K562 (cell line): ENCODE data around the gene KCNMB1. TPM values are rescaled to one million over a fixed set of nuclear protein-coding genes. Genes with fewer than 3 reads are reported as not detected.

Experiments used
- ATAC-seq: fragments of 200-7000 bp; cut with Tn5 transposase; 3 replicates; pipeline ENCODE4 v1.9.1; 2020; ENCODE audit warnings: moderate library complexity
- BruUV-seq: library from RNA; stranded (reverse); fragments of 400-500 nt; replicated peaks from 2 replicates; lab custom pipeline; 2021; lab: Mats Ljungman, UMichigan
- CTCF ChIA-PET: fragments of 300-600 bp; formaldehyde crosslinking; extraction: SDS; loops from one replicate; lab custom pipeline; 2021; ENCODE audit warnings: low intra/inter-chr PET ratio; lab: Yijun Ruan, JAX
- POLR2A ChIA-PET: fragments of 300-600, 350-650 bp; sonication (Branson Sonifier 250); formaldehyde crosslinking; extraction: SDS; loops from one replicate; lab custom pipeline; 2021; ENCODE audit warnings: antibody characterized with exemption, inconsistent platforms; lab: Yijun Ruan, JAX
- DNase-seq, 4 experiments: peaks; one replicate each; pipeline versions ENCODE4 v3.0.0 to v3.0.0-alpha.2; 2011 to 2018; ENCODE audit warnings: low spot score in 3 of 4, mixed read lengths in 3 of 4; ENCODE audit errors: extremely low read depth in 1 of 4
- FAIRE-seq: peaks from 2 replicates; lab custom pipeline; 2011; peaks lifted over from hg19 to GRCh38; lab: Jason Lieb, UNC
- H2AFZ ChIP-seq: 2 replicates; pipeline ENCODE4 v1.6.0; 2011; ENCODE audit warnings: low read depth, low read length, control low read depth, inconsistent platforms
- H3K27ac ChIP-seq: fragments of 200-600 bp; 3 replicates; pipeline ENCODE4 v1.8.0; 2011; ENCODE audit warnings: low read depth, mild to moderate bottlenecking, control low read depth, inconsistent platforms, low read length, moderate library complexity, mixed read lengths; ENCODE audit errors: extremely low read depth
- H3K27me3 ChIP-seq, 2 experiments: fragments of 300-600 bp in 1 of 2; 2 replicates in 1 of 2; 3 replicates in 1 of 2; pipeline versions ENCODE4 v1.6.0 to v1.8.0; 2011; ENCODE audit warnings: inconsistent platforms in 2 of 2, low read length in 2 of 2, mild to moderate bottlenecking in 1 of 2, mixed read lengths in 1 of 2, moderate library complexity in 1 of 2; ENCODE audit not compliant: control insufficient read depth in 2 of 2, insufficient read depth in 2 of 2
- H3K36me3 ChIP-seq: fragments of 300-600 bp; 3 replicates; pipeline ENCODE4 v1.8.0; 2011; ENCODE audit warnings: mild to moderate bottlenecking, low read length, inconsistent platforms; ENCODE audit not compliant: control insufficient read depth, insufficient read depth
- H3K4me1 ChIP-seq, 2 experiments: fragments of 200-600 bp in 1 of 2; replicated peaks in 1 of 2; 2 replicates in 1 of 2; 3 replicates in 1 of 2; pipeline versions ENCODE4 v1.5.1 to v1.8.0; 2011; ENCODE audit warnings: inconsistent platforms in 2 of 2, low read length in 2 of 2, mild to moderate bottlenecking in 1 of 2, mixed read lengths in 1 of 2, moderate library complexity in 1 of 2; ENCODE audit not compliant: control insufficient read depth in 2 of 2, insufficient read depth in 2 of 2
- H3K4me2 ChIP-seq: 2 replicates; pipeline ENCODE4 v1.6.1; 2011; ENCODE audit warnings: low read length, control low read depth, inconsistent platforms, mixed read lengths; ENCODE audit not compliant: insufficient read depth
- H3K4me3 ChIP-seq: fragments of 200-600 bp; sonication (generic), shearing (Covaris generic); 2 replicates; pipeline ENCODE4 v1.5.1; 2016; ENCODE audit warnings: control low read depth, inconsistent platforms
- H3K79me2 ChIP-seq: fragments of 200-600 bp; 3 replicates; pipeline ENCODE4 v1.8.0; 2011; ENCODE audit warnings: low read length, inconsistent platforms; ENCODE audit not compliant: control insufficient read depth, insufficient read depth
- H3K9ac ChIP-seq, 2 experiments: 2 replicates each; pipeline versions ENCODE4 v1.6.0 to v1.6.1; 2011; ENCODE audit warnings: low read depth in 2 of 2, low read length in 2 of 2, control low read depth in 1 of 2, inconsistent platforms in 1 of 2, mild to moderate bottlenecking in 1 of 2, mixed read lengths in 1 of 2; ENCODE audit not compliant: insufficient read depth in 1 of 2
- H3K9me1 ChIP-seq: one replicate; pipeline ENCODE4 v1.6.0; 2011; ENCODE audit warnings: inconsistent platforms, mild to moderate bottlenecking, low read length, moderate library complexity; ENCODE audit not compliant: control insufficient read depth, insufficient read depth
- H3K9me3 ChIP-seq: replicated peaks from 2 replicates; pipeline ENCODE4 v1.5.1; 2011; ENCODE audit warnings: low read depth, low read length, inconsistent platforms; ENCODE audit not compliant: control insufficient read depth, insufficient read depth
- H4K20me1 ChIP-seq: replicated peaks from 2 replicates; pipeline ENCODE4 v1.6.1; 2011; ENCODE audit warnings: low read length, inconsistent platforms, mixed read lengths; ENCODE audit not compliant: control insufficient read depth, insufficient read depth
- CBFA2T2 ChIP-seq: fragments of 450-650 bp; conservative IDR thresholded peaks from 2 replicates; pipeline ENCODE4 v1.6.1; 2017; ENCODE audit warnings: mild to moderate bottlenecking
- EP300 ChIP-seq: IDR thresholded peaks from 2 replicates; pipeline ENCODE4 v1.6.1; 2012; ENCODE audit warnings: low read length, improper control_type of control experiment
- EZH2 ChIP-seq: IDR thresholded peaks from 2 replicates; pipeline ENCODE4 v1.6.1; 2012; ENCODE audit warnings: low read depth, mild to moderate bottlenecking, inconsistent platforms, low read length, borderline replicate concordance
- KDM4B ChIP-seq, 2 experiments: fragments of 450-650 bp in 1 of 2; sonication (generic) in 1 of 2; IDR thresholded peaks; 2 replicates each; pipeline ENCODE4 v1.6.1; 2016 to 2017; ENCODE audit warnings: borderline replicate concordance in 2 of 2, antibody characterized with exemption in 1 of 2, low read depth in 1 of 2, mild to moderate bottlenecking in 1 of 2
- MYC ChIP-seq, 2 experiments: fragments of 250-450 bp in 1 of 2; sonication (Bioruptor Pico) in 1 of 2; IDR thresholded peaks; 2 replicates each; pipeline versions ENCODE4 v1.5.1 to v1.6.1; 2012 to 2021; ENCODE audit warnings: low read depth in 2 of 2, borderline replicate concordance in 1 of 2, improper control_type of control experiment in 1 of 2, low read length in 1 of 2, mild to moderate bottlenecking in 1 of 2, moderate library complexity in 1 of 2
- TFAP4 ChIP-seq: sonication (generic); formaldehyde crosslinking; IDR thresholded peaks from 2 replicates; pipeline ENCODE4 v1.8.0; 2022; ENCODE audit warnings: missing genetic modification reagents, mild to moderate bottlenecking, moderate library complexity, borderline replicate concordance
- THAP12 ChIP-seq: fragments of 250-450 bp; sonication (Bioruptor Pico); IDR thresholded peaks from 2 replicates; pipeline ENCODE4 v1.9.0; 2021; ENCODE audit warnings: mild to moderate bottlenecking, inconsistent platforms
- ZBED1 ChIP-seq: IDR thresholded peaks from 2 replicates; pipeline ENCODE4 v1.6.1; 2014
- ZNF263 ChIP-seq: sonication (generic); formaldehyde crosslinking; IDR thresholded peaks from 2 replicates; pipeline ENCODE4 v1.8.0; 2022; ENCODE audit warnings: mild to moderate bottlenecking, missing genetic modification reagents, borderline replicate concordance
- WGBS: fragments of 100-300 bp; shearing (Covaris generic); methylation state at CpG from one replicate; pipeline ENCODE4 v1.1.6; 2016; ENCODE audit warnings: low coverage, mixed read lengths; ENCODE audit not compliant: insufficient coverage; ENCODE audit errors: missing lambda C conversion rate; 5-methylcytosine and 5-hydroxymethylcytosine counted together
- in situ Hi-C: fragments of 300-500 bp; cut with MboI; formaldehyde crosslinking; loops from 4 replicates; pipeline ENCODE4 v1.15.0; 2018; ENCODE audit warnings: inconsistent platforms, mixed read lengths
- intact Hi-C: fragments of 100-400 bp; cut with micrococcal nuclease; formaldehyde crosslinking; loops from 2 replicates; pipeline ENCODE4 v1.14.2; 2022
- polyA plus RNA-seq, 8 experiments: library from polyadenylated mRNA; depleted of rRNA in 4 of 8; stranded (reverse) in 5 of 8; unstranded in 3 of 8; fragments of >200 nt; fragmentation: Nextera tagmentation in 2 of 8; fragmentation: Illumina TruSeq in 1 of 8; extraction: Ambion mirVana in 2 of 8; extraction: Trizol in 1 of 8; gene quantifications; 2 replicates each; pipeline versions ENCODE4 v1.2.1 to v1.2.3, GENCODE V29; 2011 to 2014; ENCODE audit warnings: inconsistent platforms in 1 of 8, missing spikeins in 1 of 8
- total RNA-seq, 7 experiments: library from RNA; depleted of rRNA in 6 of 7; stranded (reverse); fragments of >200 nt in 6 of 7; fragmentation: Illumina TruSeq in 2 of 7; extraction: Trizol in 2 of 7; gene quantifications; 2 replicates each; pipeline versions ENCODE4 v1.2.1 to v1.2.3, GENCODE V29; 2011 to 2021; ENCODE audit warnings: low replicate concordance in 1 of 7

Gene KCNMB1
- total and polyA plus RNA-seq, 9 of the 15 experiments (the other 6 are each of a cell fraction or from before 2014, with no cell fraction given), result not detected

- TF ChIP-seq MYC (IDR thresholded peaks at IDR 0.05; ENCODE audit: low read depth, low read length) (no peak), MYC (CRISPR knock-in tag; IDR thresholded peaks at IDR 0.05; ENCODE audit: borderline replicate concordance, low read depth) (no peak), KDM4B (IDR thresholded peaks at IDR 0.05; ENCODE audit: borderline replicate concordance in 2 of 2, low read depth in 1 of 2) (no peak), CBFA2T2 (no peak), ZBED1 (no peak), EP300 (no peak), EZH2 (no peak), THAP12 (CRISPR knock-in tag) (no peak)
Measured at GRCh38 chr5:170361616-170362015, 27.6 kb downstream of the KCNMB1 start (continued).

- CTCF ChIA-PET, result no interaction called here
- H3K4me3 ChIP-seq, result no peak overlapping the region
- 0 out of 2 replicates have a peak, but pooled peaks have one; percentile 21 for TF ChIP-seq TFAP4 (CRISPR knock-in tag)
- TF ChIP-seq ZNF263, result no peak
- no peak overlapping the region for H3K4me2 ChIP-seq
- no peaks in the 10 kb centered on the region for H3K36me3 ChIP-seq
- DNase-seq (no peak), FAIRE-seq (no peak), ATAC-seq (no peak)
- H3K9ac ChIP-seq, result no peak overlapping the region
- intact Hi-C loops (no loop called here), in situ Hi-C loops (no loop called here)
- H3K9me1 ChIP-seq, result no peaks in the 10 kb centered on the region
- POLR2A ChIA-PET, result no interaction called here
- peaks cover 0 to 10% of the 10 kb centered on the region in 2 experiments for H3K4me1 ChIP-seq
- WGBS, result 17% methylated on average over 5 of the region's 5 CpGs
- no TSS peak for BruUV-seq
- no peaks in the 10 kb centered on the region for H3K79me2 ChIP-seq
- H2AFZ ChIP-seq, result no peak overlapping the region
- H4K20me1 ChIP-seq, result no peaks in the 10 kb centered on the region; the same call in 1 of the 2 replicates
- no peak overlapping the region for H3K27ac ChIP-seq
- H3K27me3 ChIP-seq, result peaks cover 7 to 18% of the 10 kb centered on the region in 2 experiments
- H3K9me3 ChIP-seq, result no peaks in the 10 kb centered on the region
Measured at GRCh38 chr5:170361116-170361515, 28.1 kb downstream of the KCNMB1 start.
